HepG2 (cell line): ENCODE results near the gene PRKCE. TPM values are rescaled to one million over a fixed set of nuclear protein-coding genes. Genes with fewer than 3 reads are reported as not detected.

ENCODE experiments used
- CTCF ChIP-seq: sonication (generic); formaldehyde crosslinking; IDR thresholded peaks from 2 replicates; pipeline ENCODE4 v1.5.0; 2020; ENCODE audit warnings: mild to moderate bottlenecking, missing genetic modification reagents, moderate library complexity
- ETV5 ChIP-seq: IDR thresholded peaks from 2 replicates; pipeline ENCODE4 v1.6.1; 2018; ENCODE audit warnings: missing biosample characterization, missing genetic modification reagents, inconsistent platforms, borderline replicate concordance
- FOSL2 ChIP-seq: sonication (generic); formaldehyde crosslinking; IDR thresholded peaks from 2 replicates; pipeline ENCODE4 v1.4.0; 2020; ENCODE audit warnings: missing genetic modification reagents
- GABPB1 ChIP-seq: IDR thresholded peaks from 2 replicates; pipeline ENCODE4 v1.6.1; 2016; ENCODE audit warnings: mild to moderate bottlenecking, missing genetic modification reagents, moderate library complexity, missing compliant biosample characterization
- KDM2A ChIP-seq: sonication (generic); formaldehyde crosslinking; IDR thresholded peaks from 2 replicates; pipeline ENCODE4 v1.4.0; 2020; ENCODE audit warnings: low read depth, missing genetic modification reagents, borderline replicate concordance
- KLF16 ChIP-seq, 2 experiments: sonication (generic) in 1 of 2; formaldehyde crosslinking in 1 of 2; IDR thresholded peaks; 2 replicates each; pipeline versions ENCODE4 v1.6.1 to v1.8.0; 2016 to 2023; ENCODE audit warnings: missing genetic modification reagents in 2 of 2, missing compliant biosample characterization in 1 of 2
- MXI1 ChIP-seq: IDR thresholded peaks from 3 replicates; pipeline ENCODE4 v1.6.1; 2012; ENCODE audit warnings: low read depth, low read length, inconsistent platforms, borderline replicate concordance
- PATZ1 ChIP-seq: sonication (generic); formaldehyde crosslinking; IDR thresholded peaks from 2 replicates; pipeline ENCODE4 v1.4.0; 2020; ENCODE audit warnings: missing genetic modification reagents
- PHF8 ChIP-seq: sonication (generic); formaldehyde crosslinking; IDR thresholded peaks from 2 replicates; pipeline ENCODE4 v1.5.0; 2020; ENCODE audit warnings: missing genetic modification reagents
- SALL1 ChIP-seq: sonication (generic); formaldehyde crosslinking; IDR thresholded peaks from 2 replicates; pipeline ENCODE4 v1.8.0; 2022; ENCODE audit warnings: mild to moderate bottlenecking, missing genetic modification reagents
- SALL2 ChIP-seq: sonication (generic); formaldehyde crosslinking; IDR thresholded peaks from 2 replicates; pipeline ENCODE4 v1.8.1; 2023; ENCODE audit warnings: mild to moderate bottlenecking, missing genetic modification reagents, inconsistent platforms
- SOX5 ChIP-seq: IDR thresholded peaks from 2 replicates; pipeline ENCODE4 v1.6.1; 2016; ENCODE audit warnings: borderline replicate concordance
- THAP11 ChIP-seq: IDR thresholded peaks from 2 replicates; pipeline ENCODE4 v1.6.1; 2016; ENCODE audit warnings: missing biosample characterization, missing genetic modification reagents
- ZFP36 ChIP-seq: fragments of 150-350 bp; IDR thresholded peaks from 2 replicates; pipeline ENCODE4 v1.6.1; 2018; ENCODE audit warnings: borderline replicate concordance, low read length, low read depth; ENCODE audit not compliant: partially characterized antibody
- ZMAT3 ChIP-seq: sonication (generic); formaldehyde crosslinking; conservative IDR thresholded peaks from 2 replicates; pipeline ENCODE4 v1.7.0; 2021; ENCODE audit warnings: missing genetic modification reagents
- ZNF263 ChIP-seq: sonication (generic); formaldehyde crosslinking; IDR thresholded peaks from 2 replicates; pipeline ENCODE4 v1.4.0; 2020; ENCODE audit warnings: missing genetic modification reagents
- ZNF335 ChIP-seq: sonication (generic); formaldehyde crosslinking; IDR thresholded peaks from 2 replicates; pipeline ENCODE4 v1.4.0; 2020; ENCODE audit warnings: missing genetic modification reagents
- ZNF564 ChIP-seq: sonication (generic); formaldehyde crosslinking; IDR thresholded peaks from 2 replicates; pipeline ENCODE4 v1.8.1; 2023; ENCODE audit warnings: mild to moderate bottlenecking, missing genetic modification reagents
- polyA plus RNA-seq, 8 experiments: library from polyadenylated mRNA; depleted of rRNA in 3 of 8; stranded (reverse) in 7 of 8; unstranded in 1 of 8; fragments of >200 nt; fragmentation: Illumina TruSeq in 4 of 8; extraction: Trizol in 4 of 8; gene quantifications; 2 replicates each; pipeline versions ENCODE4 v1.2.1 to v1.2.3, GENCODE V29; 2011 to 2016; ENCODE audit warnings: low read depth in 4 of 8, missing spikeins in 1 of 8, mixed read lengths in 1 of 8; ENCODE audit not compliant: insufficient read depth in 1 of 8
- total RNA-seq, 5 experiments: library from RNA; depleted of rRNA; stranded (reverse); fragments of >200 nt; fragmentation: Illumina TruSeq; extraction: Trizol; gene quantifications; 2 replicates each; pipeline ENCODE4 v1.2.3, GENCODE V29; 2016; ENCODE audit warnings: low read depth in 1 of 5
- TF ChIP-seq, protein P1 (sequence below): sonication (generic); formaldehyde crosslinking; IDR thresholded peaks from 2 replicates; pipeline ENCODE4 v1.4.0; 2020; ENCODE audit warnings: low read depth, missing genetic modification reagents

The PRKCE gene
- total and polyA plus RNA-seq, 2 of the 13 experiments (the other 11 are each of a cell fraction or from before 2014, with no cell fraction given), result 1.0 to 3.9 TPM

GRCh38 chr2:45935791-45936622 lies 284.5 kb downstream of the PRKCE start (continued):
- TF ChIP-seq PATZ1 (CRISPR knock-in tag) (0 out of 2 replicates have a peak, but pooled peaks have one; percentile 20), ZMAT3 (CRISPR knock-in tag) (0 out of 2 replicates have a peak, but pooled peaks have one; percentile 27), PHF8 (CRISPR knock-in tag) (0 out of 2 replicates have a peak, but pooled peaks have one; percentile 17), GABPB1 (CRISPR knock-in tag) (0 out of 2 replicates have a peak, but pooled peaks have one; percentile 23), THAP11 (0 out of 2 replicates have a peak, but pooled peaks have one; percentile 13), SALL1 (CRISPR knock-in tag) (peak; percentile 47; the same call in 1 of the 2 replicates), ETV5 (CRISPR knock-in tag) (0 out of 2 replicates have a peak, but pooled peaks have one; percentile 22), ZFP36 (peak; percentile 29), KLF16 (CRISPR knock-in tag; IDR thresholded peaks at IDR 0.05) (peak in 1 of 2 experiments; percentile 44; a peak in 1 of 4 replicates), CTCF (CRISPR knock-in tag) (peak; percentile 96), ZNF263 (peak; percentile 80), SALL2 (0 out of 2 replicates have a peak, but pooled peaks have one; percentile 55), KDM2A (CRISPR knock-in tag) (peak; percentile 87), FOSL2 (CRISPR knock-in tag) (peak; percentile 72), MXI1 (peak; percentile 45; the same call in 1 of the 3 replicates), ZNF564 (CRISPR knock-in tag) (no peak), SOX5 (peak; percentile 27; the same call in 1 of the 2 replicates), ZNF335 (0 out of 2 replicates have a peak, but pooled peaks have one; percentile 54)
- TF ChIP-seq, protein P1, sequence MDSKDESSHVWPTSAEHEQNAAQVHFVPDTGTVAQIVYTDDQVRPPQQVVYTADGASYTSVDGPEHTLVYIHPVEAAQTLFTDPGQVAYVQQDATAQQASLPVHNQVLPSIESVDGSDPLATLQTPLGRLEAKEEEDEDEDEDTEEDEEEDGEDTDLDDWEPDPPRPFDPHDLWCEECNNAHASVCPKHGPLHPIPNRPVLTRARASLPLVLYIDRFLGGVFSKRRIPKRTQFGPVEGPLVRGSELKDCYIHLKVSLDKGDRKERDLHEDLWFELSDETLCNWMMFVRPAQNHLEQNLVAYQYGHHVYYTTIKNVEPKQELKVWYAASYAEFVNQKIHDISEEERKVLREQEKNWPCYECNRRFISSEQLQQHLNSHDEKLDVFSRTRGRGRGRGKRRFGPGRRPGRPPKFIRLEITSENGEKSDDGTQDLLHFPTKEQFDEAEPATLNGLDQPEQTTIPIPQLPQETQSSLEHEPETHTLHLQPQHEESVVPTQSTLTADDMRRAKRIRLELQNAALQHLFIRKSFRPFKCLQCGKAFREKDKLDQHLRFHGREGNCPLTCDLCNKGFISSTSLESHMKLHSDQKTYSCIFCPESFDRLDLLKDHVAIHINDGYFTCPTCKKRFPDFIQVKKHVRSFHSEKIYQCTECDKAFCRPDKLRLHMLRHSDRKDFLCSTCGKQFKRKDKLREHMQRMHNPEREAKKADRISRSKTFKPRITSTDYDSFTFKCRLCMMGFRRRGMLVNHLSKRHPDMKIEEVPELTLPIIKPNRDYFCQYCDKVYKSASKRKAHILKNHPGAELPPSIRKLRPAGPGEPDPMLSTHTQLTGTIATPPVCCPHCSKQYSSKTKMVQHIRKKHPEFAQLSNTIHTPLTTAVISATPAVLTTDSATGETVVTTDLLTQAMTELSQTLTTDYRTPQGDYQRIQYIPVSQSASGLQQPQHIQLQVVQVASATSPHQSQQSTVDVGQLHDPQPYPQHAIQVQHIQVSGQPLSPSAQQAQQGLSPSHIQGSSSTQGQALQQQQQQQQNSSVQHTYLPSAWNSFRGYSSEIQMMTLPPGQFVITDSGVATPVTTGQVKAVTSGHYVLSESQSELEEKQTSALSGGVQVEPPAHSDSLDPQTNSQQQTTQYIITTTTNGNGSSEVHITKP, result 0 out of 2 replicates have a peak, but pooled peaks have one; percentile 47
